Uterus (tissue), 2 donors: ENCODE data around the gene SLC16A9.

Source experiments
- CTCF ChIP-seq, 4 experiments: fragments of 200-600 bp in 2 of 4; fragments of 450-650 bp in 2 of 4; sonication (generic) in 2 of 4; IDR thresholded peaks; one replicate each; pipeline ENCODE4 v1.5.1; 2016 to 2019; ENCODE audit warnings: antibody characterized with exemption in 4 of 4, mild to moderate bottlenecking in 2 of 4, moderate library complexity in 1 of 4
- POLR2A ChIP-seq, 2 donors: fragments of 450-650 bp; IDR thresholded peaks; one replicate each; pipeline ENCODE4 v1.6.1; 2016; ENCODE audit warnings: antibody characterized with exemption in 2 of 2, mild to moderate bottlenecking in 1 of 2, moderate library complexity in 1 of 2

- no peak for TF ChIP-seq CTCF (IDR thresholded peaks at IDR 0.05)
- no peak for TF ChIP-seq POLR2A (IDR thresholded peaks at IDR 0.05)
Observed at GRCh38 chr10:59635502-59636290, 74.0 kb downstream of the SLC16A9 start.
